ENCODE measurements around the gene HS3ST1. TPM values are rescaled to one million over a fixed set of nuclear protein-coding genes. Genes with fewer than 3 reads are reported as not detected.

HS3ST1 gene
- polyA plus RNA-seq, 1 experiment, result 0.01 TPM

DNA sequence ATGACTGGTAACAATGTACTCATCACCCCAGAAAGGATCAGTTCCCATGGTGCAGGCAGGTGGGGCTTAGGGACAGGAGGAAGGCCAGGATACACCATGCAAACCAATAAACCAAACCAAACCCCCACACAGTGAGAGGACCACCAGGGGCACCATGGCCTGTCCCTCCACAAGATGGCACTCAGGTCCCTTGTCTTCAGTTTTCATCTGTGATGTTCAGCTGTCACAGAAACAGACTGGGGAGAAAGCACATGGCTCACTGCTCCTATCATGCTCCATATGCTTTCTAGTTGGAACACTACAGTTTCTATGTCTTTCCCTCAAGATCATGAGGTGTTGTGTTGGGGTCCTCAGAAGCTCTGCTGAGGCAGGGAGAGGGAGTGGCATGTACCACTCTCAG is 10.1 kb downstream of the HS3ST1 start:
- no peak for DNase-seq (ENCODE audit: low read depth, low spot score)
- ChIA-PET CTCF (interaction anchor here (1.2 kb wide), 1 partner anchor 303 kb away, joined by 5 read pairs; no protein-coding TSS in a partner anchor), POLR2A (no interaction called here)
- Histone ChIP-seq H3K9me3 (ENCODE audit: control insufficient read depth, insufficient read depth, low read length) (no peaks in the 10 kb centered on the region), H3K27ac (ENCODE audit: low read depth, low read length) (no peak overlapping the region), H3K27me3 (ENCODE audit: control insufficient read depth, insufficient read depth, low read length) (no peaks in the 10 kb centered on the region), H3K4me3 (ENCODE audit: low read depth, low read length) (no peak overlapping the region)
- TF ChIP-seq, protein P1, sequence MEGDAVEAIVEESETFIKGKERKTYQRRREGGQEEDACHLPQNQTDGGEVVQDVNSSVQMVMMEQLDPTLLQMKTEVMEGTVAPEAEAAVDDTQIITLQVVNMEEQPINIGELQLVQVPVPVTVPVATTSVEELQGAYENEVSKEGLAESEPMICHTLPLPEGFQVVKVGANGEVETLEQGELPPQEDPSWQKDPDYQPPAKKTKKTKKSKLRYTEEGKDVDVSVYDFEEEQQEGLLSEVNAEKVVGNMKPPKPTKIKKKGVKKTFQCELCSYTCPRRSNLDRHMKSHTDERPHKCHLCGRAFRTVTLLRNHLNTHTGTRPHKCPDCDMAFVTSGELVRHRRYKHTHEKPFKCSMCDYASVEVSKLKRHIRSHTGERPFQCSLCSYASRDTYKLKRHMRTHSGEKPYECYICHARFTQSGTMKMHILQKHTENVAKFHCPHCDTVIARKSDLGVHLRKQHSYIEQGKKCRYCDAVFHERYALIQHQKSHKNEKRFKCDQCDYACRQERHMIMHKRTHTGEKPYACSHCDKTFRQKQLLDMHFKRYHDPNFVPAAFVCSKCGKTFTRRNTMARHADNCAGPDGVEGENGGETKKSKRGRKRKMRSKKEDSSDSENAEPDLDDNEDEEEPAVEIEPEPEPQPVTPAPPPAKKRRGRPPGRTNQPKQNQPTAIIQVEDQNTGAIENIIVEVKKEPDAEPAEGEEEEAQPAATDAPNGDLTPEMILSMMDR (IDR thresholded peaks at IDR 0.05; ENCODE audit: low read depth, low read length), result peak; percentile 32; the same call in 1 of the 2 replicates

- ChIA-PET POLR2A (no interaction called here), CTCF (no interaction called here)
- TF ChIP-seq, protein P1 (IDR thresholded peaks at IDR 0.05; ENCODE audit: low read depth, low read length), result no peak
- Histone ChIP-seq H3K27ac (ENCODE audit: low read depth, low read length) (no peak overlapping the region), H3K4me3 (ENCODE audit: low read depth, low read length) (no peak overlapping the region), H3K9me3 (ENCODE audit: control insufficient read depth, insufficient read depth, low read length) (no peaks in the 10 kb centered on the region), H3K27me3 (ENCODE audit: control insufficient read depth, insufficient read depth, low read length) (no peaks in the 10 kb centered on the region)
- no peak for DNase-seq (ENCODE audit: low read depth, low spot score)
These were observed 12.0 kb downstream of the HS3ST1 start for GRCh38 chr4:11416767-11417113.

GRCh38 chr4:11416071-11416766 is 12.5 kb downstream of the HS3ST1 start:
- Histone ChIP-seq H3K9me3 (ENCODE audit: control insufficient read depth, insufficient read depth, low read length) (no peaks in the 10 kb centered on the region), H3K27ac (ENCODE audit: low read depth, low read length) (no peak overlapping the region), H3K4me3 (ENCODE audit: low read depth, low read length) (no peak overlapping the region), H3K27me3 (ENCODE audit: control insufficient read depth, insufficient read depth, low read length) (no peaks in the 10 kb centered on the region)
- TF ChIP-seq, protein P1 (IDR thresholded peaks at IDR 0.05; ENCODE audit: low read depth, low read length), result no peak
- ChIA-PET POLR2A (no interaction called here), CTCF (no interaction called here)
- no peak for DNase-seq (ENCODE audit: low read depth, low spot score)

- no peaks in the 10 kb centered on the region for H3K9me3 ChIP-seq (ENCODE audit: control insufficient read depth, insufficient read depth, low read length)
- TF ChIP-seq, protein P1 (IDR thresholded peaks at IDR 0.05; ENCODE audit: low read depth, low read length), result no peak
- no peak overlapping the region for H3K4me3 ChIP-seq (ENCODE audit: low read depth, low read length)
- no peaks in the 10 kb centered on the region for H3K27me3 ChIP-seq (ENCODE audit: control insufficient read depth, insufficient read depth, low read length)
- no peak overlapping the region for H3K27ac ChIP-seq (ENCODE audit: low read depth, low read length)
- no peak for DNase-seq (ENCODE audit: low read depth, low spot score)
- CTCF ChIA-PET, result no interaction called here
- POLR2A ChIA-PET, result no interaction called here
These were observed 13.2 kb downstream of the HS3ST1 start for GRCh38 chr4:11415409-11416070.

- Histone ChIP-seq H3K9me3 (ENCODE audit: control insufficient read depth, insufficient read depth, low read length) (no peaks in the 10 kb centered on the region), H3K4me3 (ENCODE audit: low read depth, low read length) (no peak overlapping the region), H3K27ac (ENCODE audit: low read depth, low read length) (no peak overlapping the region), H3K27me3 (ENCODE audit: control insufficient read depth, insufficient read depth, low read length) (no peaks in the 10 kb centered on the region)
- TF ChIP-seq, protein P1 (IDR thresholded peaks at IDR 0.05; ENCODE audit: low read depth, low read length), result no peak
- POLR2A ChIA-PET, result no interaction called here
- CTCF ChIA-PET, result no interaction called here
- no peak for DNase-seq (ENCODE audit: low read depth, low spot score)
These were observed 16.5 kb downstream of the HS3ST1 start for GRCh38 chr4:11412211-11412610.

All from AG04450 (cell line).